HCT116 (cell line): ENCODE results near the gene TMEM175. TPM values are rescaled to one million over a fixed set of nuclear protein-coding genes. Genes with fewer than 3 reads are reported as not detected.

Source experiments
- ATAC-seq: fragments of 200-7000 bp; cut with Tn5 transposase; 2 replicates; pipeline ENCODE4 v1.9.1; 2020; ENCODE audit warnings: mild to moderate bottlenecking, moderate library complexity
- BruUV-seq: library from RNA; stranded (reverse); fragments of 400-500 nt; replicated peaks from 2 replicates; lab custom pipeline; 2021; lab: Mats Ljungman, UMichigan
- CTCF ChIA-PET: fragments of 300-600 bp; sonication (Branson Sonifier 250); formaldehyde crosslinking; loops from one replicate; lab custom pipeline; 2021; ENCODE audit warnings: antibody characterized with exemption; lab: Charles Lee
- POLR2A ChIA-PET: fragments of 300-600, 350-600 bp; sonication (Branson Sonifier 250); formaldehyde crosslinking; loops from one replicate; lab custom pipeline; 2021; ENCODE audit warnings: antibody characterized with exemption; lab: Charles Lee
- RAD21 ChIA-PET, 2 experiments: fragments of 300-600 bp; sonication (Branson Sonifier 250); formaldehyde crosslinking; loops; one replicate each; lab custom pipeline; 2023; ENCODE audit warnings: low total read pairs in 2 of 2; ENCODE audit not compliant: uncharacterized antibody in 2 of 2, unreplicated experiment in 2 of 2, low non-redundant PET in 1 of 2; lab: Charles Lee
- DNase-seq: peaks from one replicate; pipeline ENCODE4 v3.0.0-alpha.2; 2010; ENCODE audit warnings: low read depth, low spot score
- H2AFZ ChIP-seq: fragments of 200-600 bp; shearing (Covaris generic), sonication (generic); 2 replicates; pipeline ENCODE4 v1.6.1; 2017; ENCODE audit warnings: low read depth, mixed run types, mixed read lengths, antibody characterized with exemption, low read length; ENCODE audit not compliant: poor library complexity, severe bottlenecking
- H3K27ac ChIP-seq: 2 replicates; pipeline ENCODE4 v1.5.1; 2012; ENCODE audit warnings: low read depth, low read length
- H3K27me3 ChIP-seq: fragments of 200-600 bp; sonication (generic); 2 replicates; pipeline ENCODE4 v1.6.1; 2016; ENCODE audit warnings: mixed run types, low read length, mixed read lengths; ENCODE audit not compliant: insufficient read depth
- H3K36me3 ChIP-seq, 2 experiments: fragments of 200-500 bp in 1 of 2; fragments of 200-600 bp in 1 of 2; sonication (Bioruptor generic) in 1 of 2; sonication (generic) in 1 of 2; 2 replicates each; pipeline versions ENCODE4 v1.5.1 to v1.6.1; 2014 to 2016; ENCODE audit warnings: low read length in 2 of 2, inconsistent platforms in 1 of 2, mixed read lengths in 1 of 2, mixed run types in 1 of 2; ENCODE audit not compliant: insufficient read depth in 2 of 2, control insufficient read depth in 1 of 2
- H3K4me1 ChIP-seq, 2 experiments: fragments of 200-600 bp in 1 of 2; sonication (generic) in 1 of 2; 2 replicates each; pipeline versions ENCODE4 v1.5.1 to v1.6.1; 2012 to 2017; ENCODE audit warnings: low read length in 2 of 2, inconsistent platforms in 1 of 2, mild to moderate bottlenecking in 1 of 2, mixed read lengths in 1 of 2, mixed run types in 1 of 2, moderate library complexity in 1 of 2; ENCODE audit not compliant: insufficient read depth in 2 of 2, control insufficient read depth in 1 of 2
- H3K4me2 ChIP-seq: fragments of 200-600 bp; sonication (generic); 2 replicates; pipeline ENCODE4 v1.6.1; 2017; ENCODE audit warnings: mixed run types, low read length, mixed read lengths
- H3K4me3 ChIP-seq, 2 experiments: fragments of 200-600 bp in 1 of 2; sonication (generic) in 1 of 2; replicated peaks in 1 of 2; 2 replicates each; pipeline ENCODE4 v1.5.1; 2011 to 2016; ENCODE audit warnings: low read length in 2 of 2, control low read depth in 1 of 2, low read depth in 1 of 2, mild to moderate bottlenecking in 1 of 2, mixed read lengths in 1 of 2, mixed run types in 1 of 2
- H3K79me2 ChIP-seq: fragments of 200-600 bp; sonication (generic); 2 replicates; pipeline ENCODE4 v1.6.1; 2017; ENCODE audit warnings: mild to moderate bottlenecking, mixed run types, low read length, moderate library complexity, mixed read lengths; ENCODE audit not compliant: insufficient read depth
- H3K9ac ChIP-seq: fragments of 200-600 bp; sonication (generic); 2 replicates; pipeline ENCODE4 v1.6.1; 2016; ENCODE audit warnings: low read length, mixed read lengths
- H3K9me2 ChIP-seq: fragments of 200-600 bp; sonication (generic), shearing (Covaris generic); 2 replicates; pipeline ENCODE4 v1.6.1; 2017; ENCODE audit warnings: mixed run types, mild to moderate bottlenecking, moderate library complexity; ENCODE audit not compliant: insufficient read depth
- H3K9me3 ChIP-seq, 2 experiments: fragments of 200-500 bp in 1 of 2; fragments of 200-600 bp in 1 of 2; sonication (Bioruptor generic) in 1 of 2; sonication (generic) in 1 of 2; 2 replicates each; pipeline ENCODE4 v1.6.1; 2014 to 2017; ENCODE audit warnings: low read length in 2 of 2, mixed read lengths in 2 of 2, inconsistent platforms in 1 of 2, low read depth in 1 of 2, mild to moderate bottlenecking in 1 of 2, mixed run types in 1 of 2, moderate library complexity in 1 of 2; ENCODE audit not compliant: control insufficient read depth in 1 of 2, insufficient read depth in 1 of 2
- H4K20me1 ChIP-seq: fragments of 200-600 bp; sonication (generic), shearing (Covaris generic); 2 replicates; pipeline ENCODE4 v1.6.1; 2017; ENCODE audit warnings: mixed run types, mild to moderate bottlenecking, moderate library complexity; ENCODE audit not compliant: insufficient read depth
- ATF3 ChIP-seq: IDR thresholded peaks from 2 replicates; pipeline ENCODE4 v1.6.1; 2012
- CBX3 ChIP-seq: IDR thresholded peaks from 2 replicates; pipeline ENCODE4 v1.6.1; 2012; ENCODE audit warnings: low read depth
- CEBPB ChIP-seq: IDR thresholded peaks from 2 replicates; pipeline ENCODE4 v1.6.1; 2012; ENCODE audit warnings: low read depth
- CTCF ChIP-seq, 3 experiments: fragments of 200-600 bp in 1 of 3; sonication (generic) in 1 of 3; IDR thresholded peaks in 2 of 3; conservative IDR thresholded peaks in 1 of 3; 2 replicates each; pipeline ENCODE4 v1.5.1; 2012 to 2017; ENCODE audit warnings: low read depth in 2 of 3, low read length in 2 of 3, antibody characterized with exemption in 1 of 3, borderline replicate concordance in 1 of 3, control low read depth in 1 of 3, mild to moderate bottlenecking in 1 of 3, mixed read lengths in 1 of 3, mixed run types in 1 of 3, moderate library complexity in 1 of 3; ENCODE audit not compliant: insufficient read depth in 1 of 3
- EGR1 ChIP-seq: IDR thresholded peaks from 2 replicates; pipeline ENCODE4 v1.6.1; 2012; ENCODE audit warnings: low read depth
- ELF1 ChIP-seq: IDR thresholded peaks from 2 replicates; pipeline ENCODE4 v1.6.1; 2012; ENCODE audit warnings: low read depth, borderline replicate concordance
- EZH2phosphoT487 ChIP-seq: fragments of 200-600 bp; IDR thresholded peaks from 2 replicates; pipeline ENCODE4 v1.6.1; 2018; ENCODE audit warnings: antibody characterized with exemption, borderline replicate concordance
- FOSL1 ChIP-seq: IDR thresholded peaks from 2 replicates; pipeline ENCODE4 v1.6.1; 2012; ENCODE audit warnings: low read depth
- JUND ChIP-seq: IDR thresholded peaks from 2 replicates; pipeline ENCODE4 v1.6.1; 2012
- POLR2A ChIP-seq: IDR thresholded peaks from 2 replicates; pipeline ENCODE4 v1.7.0; 2011; ENCODE audit warnings: borderline replicate concordance; ENCODE audit not compliant: insufficient read depth, insufficient read length; ENCODE audit errors: extremely low read depth
- POLR2AphosphoS5 ChIP-seq: IDR thresholded peaks from 2 replicates; pipeline ENCODE4 v1.6.1; 2011; ENCODE audit warnings: mild to moderate bottlenecking, low read depth, low read length, moderate library complexity
- RAD21 ChIP-seq: IDR thresholded peaks from 2 replicates; pipeline ENCODE4 v1.6.1; 2012; ENCODE audit warnings: low read depth, mild to moderate bottlenecking
- SP1 ChIP-seq: IDR thresholded peaks from 2 replicates; pipeline ENCODE4 v1.6.1; 2012; ENCODE audit warnings: low read depth
- SRF ChIP-seq: IDR thresholded peaks from 2 replicates; pipeline ENCODE4 v1.6.1; 2012; ENCODE audit warnings: low read depth
- YY1 ChIP-seq: IDR thresholded peaks from 2 replicates; pipeline ENCODE4 v1.6.1; 2011; ENCODE audit warnings: low read length, low read depth, moderate library complexity, mild to moderate bottlenecking; ENCODE audit not compliant: insufficient replicate concordance; ENCODE audit errors: extremely low read depth
- ZFX ChIP-seq: fragments of 450-650 bp; IDR thresholded peaks from 2 replicates; pipeline ENCODE4 v1.6.1; 2017
- ZNF274 ChIP-seq: fragments of 200-500 bp; sonication (Bioruptor generic); IDR thresholded peaks from 2 replicates; pipeline ENCODE4 v1.6.1; 2014; ENCODE audit warnings: mild to moderate bottlenecking, low read depth, low read length, inconsistent platforms
- intact Hi-C: fragments of 100-400 bp; cut with micrococcal nuclease; formaldehyde crosslinking; loops from 2 replicates; pipeline ENCODE4 v1.10.0; 2022
- total RNA-seq: library from RNA; stranded (reverse); gene quantifications from one replicate; pipeline ENCODE4 v1.2.1, GENCODE V29; 2021; ENCODE audit not compliant: unreplicated experiment
- TF ChIP-seq, protein P1 (sequence below): IDR thresholded peaks from 2 replicates; pipeline ENCODE4 v1.6.1; 2012
- TF ChIP-seq, protein P2 (sequence below): IDR thresholded peaks from 2 replicates; pipeline ENCODE4 v1.6.1; 2011; ENCODE audit warnings: mild to moderate bottlenecking, low read length, moderate library complexity; ENCODE audit not compliant: insufficient replicate concordance; ENCODE audit errors: extremely low read depth

Gene TMEM175
- total RNA-seq, 1 experiment from 2014 or later = 17.5 TPM

- Histone ChIP-seq H3K9me2 (no peaks in the 10 kb centered on the region), H4K20me1 (0 out of 2 replicates have a peak, but pooled peaks cover 5% of the 10 kb centered on the region), H3K36me3 (peaks cover 0 to 7% of the 10 kb centered on the region in 2 experiments; a peak in 2 of 4 replicates), H3K4me3 (no peak overlapping the region), H3K9ac (no peak overlapping the region), H3K79me2 (peaks cover 56% of the 10 kb centered on the region), H3K27me3 (no peaks in the 10 kb centered on the region), H3K4me2 (no peak overlapping the region), H3K27ac (no peak overlapping the region), H3K9me3 (no peaks in the 10 kb centered on the region)
- DNase-seq (no peak), ATAC-seq (no peak)
- ChIA-PET CTCF (no interaction called here), RAD21 (no interaction called here), POLR2A (no interaction called here)
- BruUV-seq = no TSS peak
- TF ChIP-seq ATF3 (no peak), YY1 (no peak), CTCF (IDR thresholded peaks at IDR 0.05 in 2 of 3, conservative IDR thresholded peaks at IDR 0.05 in 1 of 3; ENCODE audit: borderline replicate concordance in 1 of 3, insufficient read depth in 1 of 3, low read depth in 2 of 3, low read length in 2 of 3) (no peak), ELF1 (no peak), JUND (no peak), CEBPB (no peak), ZNF274 (no peak), EGR1 (no peak), POLR2AphosphoS5 (no peak), SP1 (no peak), RAD21 (no peak), ZFX (no peak), FOSL1 (no peak), EZH2phosphoT487 (no peak), POLR2A (no peak), SRF (no peak), CBX3 (no peak)
- TF ChIP-seq, protein P1, sequence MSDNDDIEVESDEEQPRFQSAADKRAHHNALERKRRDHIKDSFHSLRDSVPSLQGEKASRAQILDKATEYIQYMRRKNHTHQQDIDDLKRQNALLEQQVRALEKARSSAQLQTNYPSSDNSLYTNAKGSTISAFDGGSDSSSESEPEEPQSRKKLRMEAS = no peak
- TF ChIP-seq, protein P2, sequence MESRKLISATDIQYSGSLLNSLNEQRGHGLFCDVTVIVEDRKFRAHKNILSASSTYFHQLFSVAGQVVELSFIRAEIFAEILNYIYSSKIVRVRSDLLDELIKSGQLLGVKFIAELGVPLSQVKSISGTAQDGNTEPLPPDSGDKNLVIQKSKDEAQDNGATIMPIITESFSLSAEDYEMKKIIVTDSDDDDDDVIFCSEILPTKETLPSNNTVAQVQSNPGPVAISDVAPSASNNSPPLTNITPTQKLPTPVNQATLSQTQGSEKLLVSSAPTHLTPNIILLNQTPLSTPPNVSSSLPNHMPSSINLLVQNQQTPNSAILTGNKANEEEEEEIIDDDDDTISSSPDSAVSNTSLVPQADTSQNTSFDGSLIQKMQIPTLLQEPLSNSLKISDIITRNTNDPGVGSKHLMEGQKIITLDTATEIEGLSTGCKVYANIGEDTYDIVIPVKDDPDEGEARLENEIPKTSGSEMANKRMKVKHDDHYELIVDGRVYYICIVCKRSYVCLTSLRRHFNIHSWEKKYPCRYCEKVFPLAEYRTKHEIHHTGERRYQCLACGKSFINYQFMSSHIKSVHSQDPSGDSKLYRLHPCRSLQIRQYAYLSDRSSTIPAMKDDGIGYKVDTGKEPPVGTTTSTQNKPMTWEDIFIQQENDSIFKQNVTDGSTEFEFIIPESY = no peak
- TF ChIP-seq, all 23 proteins: peak for 0
- H3K4me1 ChIP-seq = no peaks in the 10 kb centered on the region
- intact Hi-C loops = loop anchor here (10.0 kb wide), 1 partner anchor 68 kb away; no protein-coding TSS in a partner anchor
- H2AFZ ChIP-seq = no peak overlapping the region
Measured at GRCh38 chr4:912548-913279, 19.5 kb upstream of the TMEM175 start.
